ENCODE measurements around the gene MED8. TPM values are rescaled to one million over a fixed set of nuclear protein-coding genes. Genes with fewer than 3 reads are reported as not detected.

MED8 gene
- total and polyA plus RNA-seq, 9 of the 15 experiments (the other 6 are each of a cell fraction or from before 2014, with no cell fraction given): 23.0 to 120 (median 56.4) TPM

DNA sequence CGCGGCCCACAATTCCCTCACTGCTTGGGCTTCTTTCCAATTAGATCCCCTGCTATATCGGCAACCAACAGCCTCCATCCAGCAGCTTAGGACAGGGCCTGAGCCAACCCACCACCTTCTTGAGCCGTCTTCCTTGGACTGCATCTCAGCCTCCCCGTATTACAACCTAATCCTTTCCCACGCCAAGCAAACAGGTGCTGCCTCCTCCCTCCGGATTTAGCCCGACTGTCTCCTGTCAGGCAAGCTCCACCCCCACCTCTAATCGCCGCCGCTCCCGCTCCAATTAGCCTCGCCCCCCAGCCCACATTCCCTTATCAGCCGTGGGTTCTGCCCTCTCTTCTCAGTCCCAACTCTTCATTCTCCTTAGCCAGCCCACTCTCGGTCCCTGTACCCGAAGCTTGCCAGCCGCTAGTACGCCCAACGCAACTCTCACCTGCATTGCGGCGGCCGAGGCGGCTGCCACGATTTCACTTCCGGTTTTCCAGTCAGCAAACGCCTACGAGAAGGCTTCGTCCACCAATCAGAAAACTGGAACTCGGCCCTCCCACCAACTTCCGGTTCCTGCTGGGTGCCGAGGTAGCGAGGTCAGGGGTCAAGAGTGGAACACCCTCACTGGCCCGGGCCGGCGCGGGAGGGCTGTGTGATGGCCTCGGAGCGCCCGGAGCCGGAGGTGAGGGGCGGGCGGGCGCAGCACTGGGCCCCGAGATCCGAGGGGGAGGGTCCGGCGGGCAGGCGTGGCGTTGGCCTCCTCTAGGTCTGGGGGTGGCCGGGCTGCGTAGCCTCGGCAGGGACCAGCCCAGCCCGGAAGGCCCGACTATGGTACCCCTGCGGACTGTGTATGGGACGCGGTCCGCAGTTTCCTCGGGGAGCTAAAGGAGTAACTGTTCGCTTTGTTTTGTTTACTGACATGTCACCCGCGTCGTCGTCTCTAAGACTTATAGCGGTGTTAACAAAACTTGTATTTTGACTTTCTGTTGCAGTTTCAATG, at the start of gene MED8, which contains the start of gene SZT2 (continued):
- TF ChIP-seq, protein P1, sequence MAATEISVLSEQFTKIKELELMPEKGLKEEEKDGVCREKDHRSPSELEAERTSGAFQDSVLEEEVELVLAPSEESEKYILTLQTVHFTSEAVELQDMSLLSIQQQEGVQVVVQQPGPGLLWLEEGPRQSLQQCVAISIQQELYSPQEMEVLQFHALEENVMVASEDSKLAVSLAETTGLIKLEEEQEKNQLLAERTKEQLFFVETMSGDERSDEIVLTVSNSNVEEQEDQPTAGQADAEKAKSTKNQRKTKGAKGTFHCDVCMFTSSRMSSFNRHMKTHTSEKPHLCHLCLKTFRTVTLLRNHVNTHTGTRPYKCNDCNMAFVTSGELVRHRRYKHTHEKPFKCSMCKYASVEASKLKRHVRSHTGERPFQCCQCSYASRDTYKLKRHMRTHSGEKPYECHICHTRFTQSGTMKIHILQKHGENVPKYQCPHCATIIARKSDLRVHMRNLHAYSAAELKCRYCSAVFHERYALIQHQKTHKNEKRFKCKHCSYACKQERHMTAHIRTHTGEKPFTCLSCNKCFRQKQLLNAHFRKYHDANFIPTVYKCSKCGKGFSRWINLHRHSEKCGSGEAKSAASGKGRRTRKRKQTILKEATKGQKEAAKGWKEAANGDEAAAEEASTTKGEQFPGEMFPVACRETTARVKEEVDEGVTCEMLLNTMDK (IDR thresholded peaks at IDR 0.05; ENCODE audit: borderline replicate concordance, insufficient read depth, low read depth, low read length, poor library complexity, severe bottlenecking): no peak
- TF ChIP-seq RBM25 (IDR thresholded peaks at IDR 0.05; ENCODE audit: low read depth, low read length, severe bottlenecking) (peak; percentile 81), TOE1 (IDR thresholded peaks at IDR 0.05; ENCODE audit: borderline replicate concordance) (no peak; the same call in none of the 2 replicates), TOE1 (CRISPR knock-in tag; IDR thresholded peaks at IDR 0.05; ENCODE audit: borderline replicate concordance, low read depth) (no peak), TCF7 (IDR thresholded peaks at IDR 0.05; ENCODE audit: borderline replicate concordance) (peak; percentile 23; the same call in 1 of the 2 replicates), LEF1 (IDR thresholded peaks at IDR 0.05) (peak; percentile 50; the same call in 1 of the 2 replicates), MECOM (CRISPR knock-in tag; IDR thresholded peaks at IDR 0.05) (0 out of 2 replicates have a peak, but pooled peaks have one; percentile 30), TEAD1 (CRISPR knock-in tag; IDR thresholded peaks at IDR 0.05) (peak in 1 of 2 experiments; percentile 24; a peak in 1 of 4 replicates), SIN3B (IDR thresholded peaks at IDR 0.05; ENCODE audit: low read depth) (peak; percentile 70; the same call in 1 of the 2 replicates), ELF2 (CRISPR knock-in tag; IDR thresholded peaks at IDR 0.05) (peak; percentile 93), NR2C1 (IDR thresholded peaks at IDR 0.05) (peak; percentile 98), NR2C1 (tag; IDR thresholded peaks at IDR 0.05) (peak; percentile 99)
- TF ChIP-seq, protein P2, sequence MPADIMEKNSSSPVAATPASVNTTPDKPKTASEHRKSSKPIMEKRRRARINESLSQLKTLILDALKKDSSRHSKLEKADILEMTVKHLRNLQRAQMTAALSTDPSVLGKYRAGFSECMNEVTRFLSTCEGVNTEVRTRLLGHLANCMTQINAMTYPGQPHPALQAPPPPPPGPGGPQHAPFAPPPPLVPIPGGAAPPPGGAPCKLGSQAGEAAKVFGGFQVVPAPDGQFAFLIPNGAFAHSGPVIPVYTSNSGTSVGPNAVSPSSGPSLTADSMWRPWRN (IDR thresholded peaks at IDR 0.05; ENCODE audit: low read depth): 0 out of 2 replicates have a peak, but pooled peaks have one; percentile 8
- TF ChIP-seq, protein P3, sequence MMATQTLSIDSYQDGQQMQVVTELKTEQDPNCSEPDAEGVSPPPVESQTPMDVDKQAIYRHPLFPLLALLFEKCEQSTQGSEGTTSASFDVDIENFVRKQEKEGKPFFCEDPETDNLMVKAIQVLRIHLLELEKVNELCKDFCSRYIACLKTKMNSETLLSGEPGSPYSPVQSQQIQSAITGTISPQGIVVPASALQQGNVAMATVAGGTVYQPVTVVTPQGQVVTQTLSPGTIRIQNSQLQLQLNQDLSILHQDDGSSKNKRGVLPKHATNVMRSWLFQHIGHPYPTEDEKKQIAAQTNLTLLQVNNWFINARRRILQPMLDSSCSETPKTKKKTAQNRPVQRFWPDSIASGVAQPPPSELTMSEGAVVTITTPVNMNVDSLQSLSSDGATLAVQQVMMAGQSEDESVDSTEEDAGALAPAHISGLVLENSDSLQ (IDR thresholded peaks at IDR 0.05): peak; percentile 97
- TF ChIP-seq, protein P4, sequence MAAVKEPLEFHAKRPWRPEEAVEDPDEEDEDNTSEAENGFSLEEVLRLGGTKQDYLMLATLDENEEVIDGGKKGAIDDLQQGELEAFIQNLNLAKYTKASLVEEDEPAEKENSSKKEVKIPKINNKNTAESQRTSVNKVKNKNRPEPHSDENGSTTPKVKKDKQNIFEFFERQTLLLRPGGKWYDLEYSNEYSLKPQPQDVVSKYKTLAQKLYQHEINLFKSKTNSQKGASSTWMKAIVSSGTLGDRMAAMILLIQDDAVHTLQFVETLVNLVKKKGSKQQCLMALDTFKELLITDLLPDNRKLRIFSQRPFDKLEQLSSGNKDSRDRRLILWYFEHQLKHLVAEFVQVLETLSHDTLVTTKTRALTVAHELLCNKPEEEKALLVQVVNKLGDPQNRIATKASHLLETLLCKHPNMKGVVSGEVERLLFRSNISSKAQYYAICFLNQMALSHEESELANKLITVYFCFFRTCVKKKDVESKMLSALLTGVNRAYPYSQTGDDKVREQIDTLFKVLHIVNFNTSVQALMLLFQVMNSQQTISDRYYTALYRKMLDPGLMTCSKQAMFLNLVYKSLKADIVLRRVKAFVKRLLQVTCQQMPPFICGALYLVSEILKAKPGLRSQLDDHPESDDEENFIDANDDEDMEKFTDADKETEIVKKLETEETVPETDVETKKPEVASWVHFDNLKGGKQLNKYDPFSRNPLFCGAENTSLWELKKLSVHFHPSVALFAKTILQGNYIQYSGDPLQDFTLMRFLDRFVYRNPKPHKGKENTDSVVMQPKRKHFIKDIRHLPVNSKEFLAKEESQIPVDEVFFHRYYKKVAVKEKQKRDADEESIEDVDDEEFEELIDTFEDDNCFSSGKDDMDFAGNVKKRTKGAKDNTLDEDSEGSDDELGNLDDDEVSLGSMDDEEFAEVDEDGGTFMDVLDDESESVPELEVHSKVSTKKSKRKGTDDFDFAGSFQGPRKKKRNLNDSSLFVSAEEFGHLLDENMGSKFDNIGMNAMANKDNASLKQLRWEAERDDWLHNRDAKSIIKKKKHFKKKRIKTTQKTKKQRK (IDR thresholded peaks at IDR 0.05; ENCODE audit: borderline replicate concordance, low read depth, low read length): peak; percentile 78
- TF ChIP-seq, protein P5, sequence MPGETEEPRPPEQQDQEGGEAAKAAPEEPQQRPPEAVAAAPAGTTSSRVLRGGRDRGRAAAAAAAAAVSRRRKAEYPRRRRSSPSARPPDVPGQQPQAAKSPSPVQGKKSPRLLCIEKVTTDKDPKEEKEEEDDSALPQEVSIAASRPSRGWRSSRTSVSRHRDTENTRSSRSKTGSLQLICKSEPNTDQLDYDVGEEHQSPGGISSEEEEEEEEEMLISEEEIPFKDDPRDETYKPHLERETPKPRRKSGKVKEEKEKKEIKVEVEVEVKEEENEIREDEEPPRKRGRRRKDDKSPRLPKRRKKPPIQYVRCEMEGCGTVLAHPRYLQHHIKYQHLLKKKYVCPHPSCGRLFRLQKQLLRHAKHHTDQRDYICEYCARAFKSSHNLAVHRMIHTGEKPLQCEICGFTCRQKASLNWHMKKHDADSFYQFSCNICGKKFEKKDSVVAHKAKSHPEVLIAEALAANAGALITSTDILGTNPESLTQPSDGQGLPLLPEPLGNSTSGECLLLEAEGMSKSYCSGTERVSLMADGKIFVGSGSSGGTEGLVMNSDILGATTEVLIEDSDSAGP (CRISPR knock-in tag; IDR thresholded peaks at IDR 0.05): no peak
